Right atrium auricular region (tissue), 2 donors: ENCODE measurements around the gene WWTR1. TPM values are rescaled to one million over a fixed set of nuclear protein-coding genes. Genes with fewer than 3 reads are reported as not detected.

ENCODE experiments used
- DNase-seq: peaks from one replicate; pipeline ENCODE4 v3.0.0-alpha.2; 2019; ENCODE audit warnings: low spot score
- H3K27ac ChIP-seq, 2 donors: fragments of 200-600 bp; sonication (generic); 1 replicate in 1 of 2; 2 replicates in 1 of 2; pipeline ENCODE4 v1.5.1; 2016 to 2019
- H3K27me3 ChIP-seq, 2 donors: fragments of 200-600 bp; sonication (generic); one replicate each; pipeline versions ENCODE4 v1.5.1 to v1.6.0; 2017 to 2019
- H3K36me3 ChIP-seq: fragments of 200-600 bp; sonication (generic); one replicate; pipeline ENCODE4 v1.5.1; 2016
- H3K4me1 ChIP-seq, 2 donors: fragments of 200-600 bp; sonication (generic); one replicate each; pipeline versions ENCODE4 v1.5.1 to v1.6.0; 2017 to 2019
- H3K4me3 ChIP-seq, 2 donors: fragments of 200-600 bp; sonication (generic); 1 replicate in 1 of 2; 2 replicates in 1 of 2; pipeline ENCODE4 v1.5.1; 2017 to 2019; ENCODE audit warnings: mild to moderate bottlenecking in 1 of 2, moderate library complexity in 1 of 2
- H3K9me3 ChIP-seq, 2 donors: fragments of 200-600 bp; sonication (generic); one replicate each; pipeline ENCODE4 v1.5.1; 2019
- total RNA-seq, 2 donors: library from RNA; depleted of rRNA; stranded (reverse); fragments of >200 nt; gene quantifications; one replicate each; pipeline ENCODE4 v1.1.0, GENCODE V29; 2016
- TF ChIP-seq, protein P1 (sequence below), 2 donors: fragments of 200-600 bp; sonication (generic); IDR thresholded peaks; one replicate each; pipeline ENCODE4 v1.5.1; 2019; ENCODE audit warnings: antibody characterized with exemption in 2 of 2

WWTR1 gene
- total RNA-seq, 2 donors from 2014 or later = 53.4 to 73.1 TPM

DNA sequence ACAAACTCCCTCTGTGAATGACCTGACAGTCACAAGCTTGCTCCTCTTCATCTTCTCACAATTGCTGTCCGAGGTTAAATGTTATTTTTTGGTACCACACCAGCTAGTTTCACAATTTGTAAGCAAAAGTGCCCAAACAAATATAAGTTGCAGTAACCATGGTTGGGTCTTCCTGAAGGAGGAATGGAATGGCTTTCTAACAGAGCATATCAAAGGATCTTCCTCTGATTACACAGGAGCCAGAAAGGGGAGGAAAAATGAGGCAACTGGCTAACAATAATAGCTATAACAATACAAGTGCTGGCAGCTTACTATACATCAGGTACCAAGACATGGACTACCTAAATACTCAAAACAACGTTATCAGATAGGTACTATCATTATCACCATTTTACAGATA lies 90.4 kb downstream of the WWTR1 start:
- no peak for DNase-seq
- H3K27ac ChIP-seq = no peak overlapping the region
- peaks cover 0 to 32% of the 10 kb centered on the region in 2 donors for H3K4me1 ChIP-seq
- no peaks in the 10 kb centered on the region for H3K27me3 ChIP-seq
- H3K4me3 ChIP-seq = no peak overlapping the region
- no peaks in the 10 kb centered on the region for H3K36me3 ChIP-seq
- TF ChIP-seq, protein P1, sequence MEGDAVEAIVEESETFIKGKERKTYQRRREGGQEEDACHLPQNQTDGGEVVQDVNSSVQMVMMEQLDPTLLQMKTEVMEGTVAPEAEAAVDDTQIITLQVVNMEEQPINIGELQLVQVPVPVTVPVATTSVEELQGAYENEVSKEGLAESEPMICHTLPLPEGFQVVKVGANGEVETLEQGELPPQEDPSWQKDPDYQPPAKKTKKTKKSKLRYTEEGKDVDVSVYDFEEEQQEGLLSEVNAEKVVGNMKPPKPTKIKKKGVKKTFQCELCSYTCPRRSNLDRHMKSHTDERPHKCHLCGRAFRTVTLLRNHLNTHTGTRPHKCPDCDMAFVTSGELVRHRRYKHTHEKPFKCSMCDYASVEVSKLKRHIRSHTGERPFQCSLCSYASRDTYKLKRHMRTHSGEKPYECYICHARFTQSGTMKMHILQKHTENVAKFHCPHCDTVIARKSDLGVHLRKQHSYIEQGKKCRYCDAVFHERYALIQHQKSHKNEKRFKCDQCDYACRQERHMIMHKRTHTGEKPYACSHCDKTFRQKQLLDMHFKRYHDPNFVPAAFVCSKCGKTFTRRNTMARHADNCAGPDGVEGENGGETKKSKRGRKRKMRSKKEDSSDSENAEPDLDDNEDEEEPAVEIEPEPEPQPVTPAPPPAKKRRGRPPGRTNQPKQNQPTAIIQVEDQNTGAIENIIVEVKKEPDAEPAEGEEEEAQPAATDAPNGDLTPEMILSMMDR (IDR thresholded peaks at IDR 0.05) = no peak
- no peaks in the 10 kb centered on the region for H3K9me3 ChIP-seq

DNA sequence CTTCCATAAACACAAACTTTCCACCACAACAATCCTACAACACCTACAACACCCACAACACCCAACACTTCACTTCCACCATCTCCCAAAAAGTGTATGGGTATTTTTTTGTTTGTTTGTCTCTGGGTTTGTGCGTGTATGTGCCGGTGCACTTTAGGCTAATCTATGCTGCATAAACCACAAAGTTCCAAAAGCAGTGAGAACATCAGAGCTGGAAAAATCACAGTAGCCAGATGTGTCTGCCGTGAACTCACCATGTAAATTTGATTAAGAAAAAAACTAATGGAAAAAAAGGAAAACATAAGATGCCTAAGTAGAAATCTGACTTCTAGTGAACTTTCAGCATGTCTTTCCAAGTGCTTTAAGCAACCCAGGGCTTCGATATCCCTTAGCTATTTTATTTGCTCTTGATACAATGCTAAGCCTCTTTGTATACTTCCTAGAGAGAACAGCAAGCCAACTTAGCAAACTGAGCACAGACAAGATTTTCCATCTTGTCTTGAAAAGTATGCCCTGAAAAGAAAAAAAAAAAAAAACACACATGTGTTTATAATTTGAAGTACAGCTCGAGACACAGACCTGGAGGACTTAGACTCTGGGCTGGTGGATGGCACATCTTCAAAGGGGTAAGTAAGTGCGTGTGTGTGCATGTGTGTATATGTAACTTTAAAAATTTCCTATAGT lies 91.4 kb downstream of the WWTR1 start:
- H3K27me3 ChIP-seq = no peaks in the 10 kb centered on the region
- no peaks in the 10 kb centered on the region for H3K9me3 ChIP-seq
- no peaks in the 10 kb centered on the region for H3K36me3 ChIP-seq
- TF ChIP-seq, protein P1 (IDR thresholded peaks at IDR 0.05) = no peak
- H3K27ac ChIP-seq = no peak overlapping the region
- peaks cover 0 to 23% of the 10 kb centered on the region in 2 donors for H3K4me1 ChIP-seq
- no peak for DNase-seq
- H3K4me3 ChIP-seq = no peak overlapping the region

DNA sequence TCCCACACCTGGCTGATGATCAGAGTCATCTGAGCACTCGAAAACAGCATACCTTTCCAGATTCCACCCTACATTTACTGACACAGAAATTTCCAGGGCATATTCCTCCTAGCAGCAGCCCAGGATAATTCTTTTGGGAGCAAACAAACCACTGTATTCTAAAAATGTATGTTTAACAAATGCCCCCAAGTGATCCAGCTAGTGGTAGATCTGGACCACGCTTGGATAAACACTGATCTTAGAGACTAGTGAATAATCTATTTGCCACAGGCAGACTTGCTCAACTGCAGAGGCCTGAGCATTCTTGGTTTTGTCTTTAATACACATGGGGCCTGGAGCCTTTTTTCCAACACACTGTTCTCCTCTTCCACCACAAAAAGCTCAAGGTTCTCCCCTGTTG lies 93.7 kb downstream of the WWTR1 start:
- peaks cover 0 to 34% of the 10 kb centered on the region in 2 donors for H3K4me1 ChIP-seq
- H3K27ac ChIP-seq = no peak overlapping the region
- H3K27me3 ChIP-seq = no peaks in the 10 kb centered on the region
- no peak overlapping the region for H3K4me3 ChIP-seq
- TF ChIP-seq, protein P1 (IDR thresholded peaks at IDR 0.05) = no peak
- DNase-seq = no peak
- no peaks in the 10 kb centered on the region for H3K36me3 ChIP-seq
- H3K9me3 ChIP-seq = no peaks in the 10 kb centered on the region

DNA sequence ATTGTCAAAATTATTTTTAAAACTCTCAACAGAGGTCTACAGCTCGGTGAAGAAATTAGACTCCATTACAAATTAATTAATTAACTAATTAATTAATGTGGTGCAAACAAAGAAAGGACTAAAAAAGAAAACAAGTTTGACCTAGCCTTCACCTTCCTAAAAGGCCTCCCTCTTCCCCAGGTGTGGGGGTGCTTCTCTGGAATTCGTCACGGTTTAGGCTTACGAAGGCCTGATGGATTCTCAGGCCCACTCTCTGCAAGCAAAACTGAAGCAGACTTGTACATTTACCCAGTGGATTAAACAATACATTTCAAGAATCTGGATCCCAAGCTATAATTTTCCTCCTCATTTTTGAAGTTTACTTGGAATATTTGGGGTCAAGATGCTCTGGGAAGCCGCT lies 94.7 kb downstream of the WWTR1 start:
- Histone ChIP-seq H3K9me3 (no peaks in the 10 kb centered on the region), H3K4me3 (no peak overlapping the region), H3K27ac (no peak overlapping the region), H3K36me3 (no peaks in the 10 kb centered on the region), H3K4me1 (peaks cover 0 to 42% of the 10 kb centered on the region in 2 donors), H3K27me3 (no peaks in the 10 kb centered on the region)
- no peak for DNase-seq
- TF ChIP-seq, protein P1 (IDR thresholded peaks at IDR 0.05) = no peak

DNA sequence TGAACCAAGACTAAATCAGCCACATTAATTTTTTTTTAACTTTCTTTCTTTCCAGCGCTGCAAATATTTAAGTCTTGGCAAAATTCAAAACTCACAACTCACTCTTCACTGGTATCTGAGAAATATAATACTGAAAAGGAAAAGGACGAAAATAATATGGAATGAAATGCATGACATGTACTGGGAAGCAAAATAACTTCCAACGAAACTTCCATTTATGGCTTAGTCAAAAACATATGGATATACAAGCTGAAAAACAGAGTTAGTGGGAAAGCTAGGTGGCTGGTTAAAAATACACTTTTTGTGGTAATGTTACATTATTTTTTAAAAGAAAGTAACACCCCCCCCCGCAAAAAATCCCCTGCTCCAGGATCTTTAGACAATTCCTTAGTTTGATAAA lies 97.2 kb downstream of the WWTR1 start:
- H3K4me1 ChIP-seq = peaks cover 0 to 39% of the 10 kb centered on the region in 2 donors
- DNase-seq = no peak
- no peaks in the 10 kb centered on the region for H3K9me3 ChIP-seq
- TF ChIP-seq, protein P1 (IDR thresholded peaks at IDR 0.05) = no peak
- no peaks in the 10 kb centered on the region for H3K36me3 ChIP-seq
- H3K27ac ChIP-seq = no peak overlapping the region
- H3K27me3 ChIP-seq = no peaks in the 10 kb centered on the region
- H3K4me3 ChIP-seq = no peak overlapping the region

DNA sequence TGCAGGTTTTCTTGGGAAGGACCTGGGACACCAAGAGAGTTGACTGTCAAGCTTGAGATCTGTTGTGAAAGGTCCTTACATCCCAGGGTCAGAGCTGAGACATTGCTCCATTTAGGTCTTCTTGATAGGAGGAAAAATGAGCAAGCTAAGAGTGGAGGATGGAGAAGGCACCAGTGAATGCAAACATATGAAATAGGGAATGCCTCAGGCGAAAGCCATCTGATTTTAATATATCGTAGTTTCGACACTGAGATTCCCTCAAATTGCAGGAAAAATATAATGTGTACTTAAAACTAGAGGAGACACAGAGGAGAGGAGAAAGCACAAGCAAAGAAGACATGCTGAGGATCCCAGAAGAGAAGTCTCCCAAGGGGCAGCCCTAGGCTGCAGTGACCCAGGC lies 97.8 kb downstream of the WWTR1 start:
- H3K27ac ChIP-seq = no peak overlapping the region
- H3K9me3 ChIP-seq = no peaks in the 10 kb centered on the region
- no peaks in the 10 kb centered on the region for H3K27me3 ChIP-seq
- H3K4me3 ChIP-seq = no peak overlapping the region
- no peaks in the 10 kb centered on the region for H3K36me3 ChIP-seq
- no peak for DNase-seq
- H3K4me1 ChIP-seq = peaks cover 0 to 45% of the 10 kb centered on the region in 2 donors
- TF ChIP-seq, protein P1 (IDR thresholded peaks at IDR 0.05) = no peak
